Sigmoid colon (tissue), 7 donors: ENCODE measurements around the gene TRIM69. TPM values are rescaled to one million over a fixed set of nuclear protein-coding genes. Genes with fewer than 3 reads are reported as not detected.

ENCODE experiments used
- DNase-seq: peaks from one replicate; pipeline ENCODE4 v3.0.0-alpha.2; 2019
- H3K27ac ChIP-seq, 4 donors: fragments of 200-600 bp; sonication (generic); one replicate each; pipeline ENCODE4 v1.5.1; 2016 to 2019; ENCODE audit warnings: mild to moderate bottlenecking in 1 of 4
- H3K27me3 ChIP-seq, 3 donors: fragments of 200-600 bp; sonication (generic); one replicate each; pipeline ENCODE4 v1.5.1; 2019; ENCODE audit warnings: mild to moderate bottlenecking in 1 of 3
- H3K36me3 ChIP-seq, 4 donors: fragments of 200-600 bp; sonication (generic); one replicate each; pipeline ENCODE4 v1.5.1; 2016 to 2019
- H3K4me1 ChIP-seq, 4 donors: fragments of 200-600 bp; sonication (generic); one replicate each; pipeline ENCODE4 v1.5.1; 2017 to 2019
- H3K4me3 ChIP-seq, 4 donors: fragments of 200-600 bp; sonication (generic); one replicate each; pipeline ENCODE4 v1.5.1; 2017 to 2019; ENCODE audit warnings: mild to moderate bottlenecking in 2 of 4, moderate library complexity in 1 of 4
- H3K9me3 ChIP-seq, 4 donors: fragments of 200-600 bp in 3 of 4; sonication (generic) in 3 of 4; one replicate each; pipeline versions ENCODE4 v1.5.1 to v1.6.1; 2013 to 2019
- CTCF ChIP-seq, 4 experiments: fragments of 450-650 bp in 3 of 4; fragments of 200-600 bp in 1 of 4; IDR thresholded peaks; one replicate each; pipeline ENCODE4 v1.5.1; 2016 to 2019; ENCODE audit warnings: antibody characterized with exemption in 4 of 4, mild to moderate bottlenecking in 3 of 4, moderate library complexity in 2 of 4
- EP300 ChIP-seq, 4 donors: sonication (generic); formaldehyde crosslinking; IDR thresholded peaks; one replicate each; pipeline ENCODE4 v1.6.1; 2017; ENCODE audit warnings: antibody characterized with exemption in 4 of 4
- POLR2A ChIP-seq, 2 donors: fragments of 450-650 bp; IDR thresholded peaks; one replicate each; pipeline ENCODE4 v1.6.1; 2016; ENCODE audit warnings: antibody characterized with exemption in 2 of 2, mild to moderate bottlenecking in 2 of 2, moderate library complexity in 2 of 2
- POLR2AphosphoS5 ChIP-seq, 4 donors: sonication (generic); formaldehyde crosslinking; IDR thresholded peaks; one replicate each; pipeline ENCODE4 v1.6.1; 2017; ENCODE audit warnings: antibody characterized with exemption in 4 of 4
- WGBS, 2 donors: extraction: QIAGEN DNeasy Blood & Tissue Kit; methylation state at CpG; one replicate each; pipeline ENCODE4 v1.1.7; 2013; 5-methylcytosine and 5-hydroxymethylcytosine counted together
- intact Hi-C: fragments of 100-400 bp; cut with DNase I; formaldehyde crosslinking; loops from one replicate; pipeline ENCODE4 v1.15.1; 2023
- polyA plus RNA-seq, 3 donors: library from polyadenylated mRNA; stranded (reverse); fragments of 200-250 nt; gene quantifications; one replicate each; pipeline ENCODE4 v1.2.3, GENCODE V29; 2013
- small RNA-seq, 3 donors: library from RNA; depleted of rRNA; stranded (forward); fragments of <200 nt; gene quantifications; one replicate each; pipeline ENCODE3, GENCODE V24; 2016
- total RNA-seq, 4 donors: library from RNA; depleted of rRNA; stranded (reverse); fragments of >200 nt; gene quantifications; one replicate each; pipeline ENCODE4 v1.1.0, GENCODE V29; 2016
- donor health status: healthy with polysubstance abuse.
- donor health status: Bipolar disorder and iron deficiency.
- donor health status: healthy.

Gene TRIM69
- total and polyA plus RNA-seq, 7 donors = 12.6 to 38.6 (median 25.7) TPM

- no peaks in the 10 kb centered on the region for H3K4me1 ChIP-seq
- WGBS, 2 donors = 13 to 53% methylated on average over 3 of the region's 3 CpGs
- intact Hi-C loops = no loop called here
- TF ChIP-seq CTCF (IDR thresholded peaks at IDR 0.05) (no peak), POLR2A (IDR thresholded peaks at IDR 0.05) (no peak), POLR2AphosphoS5 (IDR thresholded peaks at IDR 0.05) (no peak), EP300 (IDR thresholded peaks at IDR 0.05) (no peak)
- no peak overlapping the region for H3K27ac ChIP-seq
- H3K9me3 ChIP-seq = no peaks in the 10 kb centered on the region
- H3K4me3 ChIP-seq = no peak overlapping the region
- H3K27me3 ChIP-seq = no peaks in the 10 kb centered on the region
- H3K36me3 ChIP-seq = no peaks in the 10 kb centered on the region
- no peak for DNase-seq
Observed at GRCh38 chr15:44813231-44813630, 76.9 kb downstream of the TRIM69 start.

Small RNA genes lying within 50 kb of the gene (small RNA-seq; reads per million reads assigned to genes)
- 0 reads per million in 3 donors for gene RF00019

Other genes starting within 250 kb of the TRIM69 start
- 10 to 100 TPM; 50.4 to 92.0 (median 56.7) TPM for gene EIF3J, start 199.4 kb upstream of the TRIM69 start, total RNA-seq
- gene EIF3J, start 199.4 kb upstream of the TRIM69 start, polyA plus RNA-seq = 10 to 100 TPM; 39.6 to 50.1 (median 44.2) TPM
- gene SPG11, start 72.9 kb upstream of the TRIM69 start, total RNA-seq = 10 to 100 TPM; 56.7 to 88.1 (median 64.9) TPM
- gene SPG11, start 72.9 kb upstream of the TRIM69 start, polyA plus RNA-seq = 10 to 100 TPM; 12.9 to 40.0 (median 17.4) TPM
- under 1 TPM in 3 of 4 donors, not detected in 1; 0.41 to 0.66 (median 0.55) TPM for gene PATL2, start 25.2 kb upstream of the TRIM69 start, total RNA-seq
- 1 to 10 TPM; 1.2 to 8.1 (median 1.2) TPM for gene PATL2, start 25.2 kb upstream of the TRIM69 start, polyA plus RNA-seq
- gene B2M, start 25.0 kb upstream of the TRIM69 start, total RNA-seq = 1,000 to 10,000 TPM; 1,906 to 2,799 (median 2,534) TPM
- 1,000 to 10,000 TPM; 3,109 to 8,584 (median 4,774) TPM for gene B2M, start 25.0 kb upstream of the TRIM69 start, polyA plus RNA-seq
- not detected for gene TERB2, start 220.2 kb downstream of the TRIM69 start, total RNA-seq
- gene TERB2, start 220.2 kb downstream of the TRIM69 start, polyA plus RNA-seq = not detected